Vagina (tissue), 2 donors: Measurements from ENCODE around the gene PAQR7.

Source experiments
- CTCF ChIP-seq, 3 experiments: fragments of 450-650 bp in 2 of 3; fragments of 200-600 bp in 1 of 3; sonication (generic) in 1 of 3; IDR thresholded peaks; one replicate each; pipeline ENCODE4 v1.5.1; 2017 to 2019; ENCODE audit warnings: antibody characterized with exemption in 3 of 3, mild to moderate bottlenecking in 2 of 3, moderate library complexity in 2 of 3
- POLR2A ChIP-seq, 2 donors: fragments of 450-650 bp; IDR thresholded peaks; one replicate each; pipeline ENCODE4 v1.6.1; 2017; ENCODE audit warnings: antibody characterized with exemption in 2 of 2, mild to moderate bottlenecking in 2 of 2, moderate library complexity in 2 of 2
- POLR2AphosphoS5 ChIP-seq, 2 donors: sonication (generic); formaldehyde crosslinking; IDR thresholded peaks; one replicate each; pipeline ENCODE4 v1.9.0; 2017; ENCODE audit warnings: antibody characterized with exemption in 2 of 2, mild to moderate bottlenecking in 2 of 2, low read depth in 1 of 2; ENCODE audit not compliant: insufficient read depth in 1 of 2

- TF ChIP-seq CTCF (IDR thresholded peaks at IDR 0.05) (no peak), POLR2A (IDR thresholded peaks at IDR 0.05) (no peak), POLR2AphosphoS5 (IDR thresholded peaks at IDR 0.05; ENCODE audit: insufficient read depth in 1 of 2, low read depth in 1 of 2) (no peak)
Observed at GRCh38 chr1:25863486-25864262, 11.8 kb downstream of the PAQR7 start.
